SU-DHL-6 (cell line): Measurements from ENCODE around the gene INTS11.

ENCODE experiments used
- H2AFZ ChIP-seq: fragments of 200-600 bp; sonication (generic); 2 replicates; pipeline ENCODE4 v1.6.1; 2014; ENCODE audit warnings: low read depth, mild to moderate bottlenecking, moderate library complexity, mixed read lengths, antibody characterized with exemption, low read length; ENCODE audit not compliant: severe bottlenecking
- H3F3A ChIP-seq: fragments of 200-600 bp; shearing (Covaris generic); 2 replicates; pipeline ENCODE4 v1.6.0; 2016; ENCODE audit warnings: antibody characterized with exemption, mild to moderate bottlenecking; ENCODE audit not compliant: insufficient read depth
- H3K27ac ChIP-seq: fragments of 200-600 bp; sonication (generic); 2 replicates; pipeline ENCODE4 v1.5.1; 2016; ENCODE audit warnings: low read depth, mild to moderate bottlenecking, low read length, moderate library complexity, mixed read lengths
- H3K27me3 ChIP-seq: fragments of 200-600 bp; sonication (generic), shearing (Covaris generic); 2 replicates; pipeline ENCODE4 v1.6.0; 2014; ENCODE audit warnings: mild to moderate bottlenecking, low read length
- H3K36me3 ChIP-seq: fragments of 200-600 bp; sonication (generic); 2 replicates; pipeline ENCODE4 v1.6.1; 2014; ENCODE audit warnings: mild to moderate bottlenecking, low read length, mixed read lengths
- H3K4me2 ChIP-seq: fragments of 300-600, 200-600 bp; shearing (Covaris generic), sonication (generic); 2 replicates; pipeline ENCODE4 v1.6.0; 2014; ENCODE audit warnings: low read length, low read depth, mild to moderate bottlenecking; ENCODE audit not compliant: poor library complexity, severe bottlenecking
- H3K4me3 ChIP-seq: fragments of 200-600 bp; sonication (generic); 2 replicates; pipeline ENCODE4 v1.5.1; 2014; ENCODE audit warnings: antibody characterized with exemption, low read length, mild to moderate bottlenecking, mixed read lengths; ENCODE audit not compliant: insufficient read depth, poor library complexity, severe bottlenecking
- H3K79me2 ChIP-seq: fragments of 200-600 bp; sonication (generic); 2 replicates; pipeline ENCODE4 v1.6.1; 2014; ENCODE audit warnings: mild to moderate bottlenecking, low read length, moderate library complexity; ENCODE audit not compliant: insufficient read depth
- H3K9ac ChIP-seq: fragments of 200-600 bp; sonication (generic); 2 replicates; pipeline ENCODE4 v1.7.0; 2014; ENCODE audit warnings: mild to moderate bottlenecking, low read length
- H3K9me2 ChIP-seq: fragments of 200-600 bp; sonication (generic); replicated peaks from 2 replicates; pipeline ENCODE4 v1.6.1; 2014; ENCODE audit warnings: low read length; ENCODE audit not compliant: insufficient read depth
- H3K9me3 ChIP-seq: fragments of 200-600 bp; sonication (generic); 2 replicates; pipeline ENCODE4 v1.6.1; 2014; ENCODE audit warnings: low read length, mixed read lengths; ENCODE audit not compliant: insufficient read depth
- H4K20me1 ChIP-seq: fragments of 200-600 bp; sonication (generic); 2 replicates; pipeline ENCODE4 v1.6.1; 2014; ENCODE audit warnings: low read depth, mild to moderate bottlenecking, antibody characterized with exemption, low read length, moderate library complexity, mixed read lengths
- CTCF ChIP-seq: fragments of 200-600 bp; sonication (generic); IDR thresholded peaks from one replicate; pipeline ENCODE4 v1.5.1; 2017; ENCODE audit warnings: antibody characterized with exemption, mild to moderate bottlenecking, low read length, moderate library complexity; ENCODE audit not compliant: insufficient read depth, poor library complexity, severe bottlenecking
- EZH2phosphoT487 ChIP-seq: fragments of 200-600 bp; sonication (generic), shearing (Covaris generic); conservative IDR thresholded peaks from 2 replicates; pipeline ENCODE4 v1.6.1; 2018; ENCODE audit warnings: mild to moderate bottlenecking, antibody characterized with exemption, low read length, moderate library complexity, mixed read lengths

The INTS11 gene

GRCh38 chr1:1297802-1298424 lies 26.5 kb downstream of the INTS11 start:
- no peaks in the 10 kb centered on the region for H3K9me3 ChIP-seq
- H3K9me2 ChIP-seq: no peaks in the 10 kb centered on the region
- no peak overlapping the region for H3K9ac ChIP-seq
- H3K27ac ChIP-seq: no peak overlapping the region
- H3F3A ChIP-seq: no peaks in the 10 kb centered on the region
- no peak overlapping the region for H3K4me2 ChIP-seq
- H3K27me3 ChIP-seq: no peaks in the 10 kb centered on the region
- no peaks in the 10 kb centered on the region for H3K79me2 ChIP-seq
- H3K4me3 ChIP-seq: no peak overlapping the region
- H4K20me1 ChIP-seq: no peaks in the 10 kb centered on the region; the same call in 1 of the 2 replicates
- TF ChIP-seq EZH2phosphoT487 (no peak), CTCF (no peak)
- H3K36me3 ChIP-seq: no peaks in the 10 kb centered on the region
- no peak overlapping the region for H2AFZ ChIP-seq

- no peaks in the 10 kb centered on the region for H3K27me3 ChIP-seq
- H3K9me3 ChIP-seq: no peaks in the 10 kb centered on the region
- H4K20me1 ChIP-seq: no peaks in the 10 kb centered on the region
- H3K4me2 ChIP-seq: no peak overlapping the region
- H3K4me3 ChIP-seq: no peak overlapping the region
- no peak overlapping the region for H2AFZ ChIP-seq
- no peaks in the 10 kb centered on the region for H3F3A ChIP-seq
- TF ChIP-seq CTCF: no peak
- H3K9ac ChIP-seq: no peak overlapping the region
- no peak overlapping the region for H3K27ac ChIP-seq
- H3K9me2 ChIP-seq: no peaks in the 10 kb centered on the region
- H3K36me3 ChIP-seq: no peaks in the 10 kb centered on the region
- no peaks in the 10 kb centered on the region for H3K79me2 ChIP-seq
Measured at GRCh38 chr1:1296070-1297061, 28.1 kb downstream of the INTS11 start.

- H3K79me2 ChIP-seq: no peaks in the 10 kb centered on the region
- no peaks in the 10 kb centered on the region for H3K36me3 ChIP-seq
- no peak overlapping the region for H3K27ac ChIP-seq
- no peak overlapping the region for H2AFZ ChIP-seq
- no peaks in the 10 kb centered on the region for H4K20me1 ChIP-seq
- no peaks in the 10 kb centered on the region for H3K9me2 ChIP-seq
- no peaks in the 10 kb centered on the region for H3K9me3 ChIP-seq
- H3K4me3 ChIP-seq: no peak overlapping the region
- H3K4me2 ChIP-seq: no peak overlapping the region
- H3F3A ChIP-seq: no peaks in the 10 kb centered on the region
- H3K27me3 ChIP-seq: no peaks in the 10 kb centered on the region
- no peak for TF ChIP-seq EZH2phosphoT487
- no peak for TF ChIP-seq CTCF
- H3K9ac ChIP-seq: no peak overlapping the region
Measured at GRCh38 chr1:1295154-1295923, 29.1 kb downstream of the INTS11 start.
